MM.1S (cell line): Measurements from ENCODE around the gene PRKAR1B.

Source experiments
- EZH2 ChIP-seq: fragments of 300-600 bp; sonication (generic); optimal IDR thresholded peaks from 2 replicates; pipeline ENCODE3; 2017; ENCODE audit warnings: low read depth, mild to moderate bottlenecking, antibody characterized with exemption, low read length, mixed read lengths
- EZH2phosphoT487 ChIP-seq: fragments of 300-600 bp; sonication (generic); IDR thresholded peaks from 2 replicates; pipeline ENCODE4 v1.6.1; 2018; ENCODE audit warnings: antibody characterized with exemption, low read length
- TF ChIP-seq, protein P1 (sequence below): fragments of 300-600 bp; sonication (generic); IDR thresholded peaks from 2 replicates; pipeline ENCODE4 v1.5.1; 2016; ENCODE audit warnings: antibody characterized with exemption, low read length, mixed read lengths

DNA sequence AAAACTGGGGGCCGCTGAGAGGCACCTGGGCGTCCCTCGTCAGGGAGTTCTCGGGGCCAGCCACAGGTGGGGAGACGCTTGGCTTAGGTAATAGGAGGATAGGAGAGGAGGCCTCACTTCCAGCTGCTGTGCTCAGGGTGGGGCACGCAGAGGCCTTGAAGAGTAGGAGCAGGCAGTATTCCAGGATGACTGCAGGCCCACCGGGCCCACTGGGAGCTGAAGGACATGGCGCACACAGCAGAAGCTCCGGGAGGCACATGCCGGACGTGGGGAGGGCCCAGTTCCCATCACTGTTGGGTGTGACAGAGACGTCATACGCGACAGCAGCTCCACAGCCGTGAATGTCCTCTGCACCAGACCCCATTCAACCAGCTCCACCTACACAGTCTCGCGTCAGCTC is 185.4 kb downstream of the PRKAR1B start:
- TF ChIP-seq, protein P1, sequence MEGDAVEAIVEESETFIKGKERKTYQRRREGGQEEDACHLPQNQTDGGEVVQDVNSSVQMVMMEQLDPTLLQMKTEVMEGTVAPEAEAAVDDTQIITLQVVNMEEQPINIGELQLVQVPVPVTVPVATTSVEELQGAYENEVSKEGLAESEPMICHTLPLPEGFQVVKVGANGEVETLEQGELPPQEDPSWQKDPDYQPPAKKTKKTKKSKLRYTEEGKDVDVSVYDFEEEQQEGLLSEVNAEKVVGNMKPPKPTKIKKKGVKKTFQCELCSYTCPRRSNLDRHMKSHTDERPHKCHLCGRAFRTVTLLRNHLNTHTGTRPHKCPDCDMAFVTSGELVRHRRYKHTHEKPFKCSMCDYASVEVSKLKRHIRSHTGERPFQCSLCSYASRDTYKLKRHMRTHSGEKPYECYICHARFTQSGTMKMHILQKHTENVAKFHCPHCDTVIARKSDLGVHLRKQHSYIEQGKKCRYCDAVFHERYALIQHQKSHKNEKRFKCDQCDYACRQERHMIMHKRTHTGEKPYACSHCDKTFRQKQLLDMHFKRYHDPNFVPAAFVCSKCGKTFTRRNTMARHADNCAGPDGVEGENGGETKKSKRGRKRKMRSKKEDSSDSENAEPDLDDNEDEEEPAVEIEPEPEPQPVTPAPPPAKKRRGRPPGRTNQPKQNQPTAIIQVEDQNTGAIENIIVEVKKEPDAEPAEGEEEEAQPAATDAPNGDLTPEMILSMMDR = no peak
- no peak for TF ChIP-seq EZH2
- no peak for TF ChIP-seq EZH2phosphoT487
